Cardiac ventricle fibroblast (primary cell): Measurements from ENCODE around the gene CRYL1. TPM values are rescaled to one million over a fixed set of nuclear protein-coding genes. Genes with fewer than 3 reads are reported as not detected.

Experiments used
- total RNA-seq: library from RNA; depleted of rRNA; stranded (reverse); fragments of >200 nt; gene quantifications from 2 replicates; pipeline ENCODE4 v1.2.3, GENCODE V29; 2015

Gene CRYL1, protein sequence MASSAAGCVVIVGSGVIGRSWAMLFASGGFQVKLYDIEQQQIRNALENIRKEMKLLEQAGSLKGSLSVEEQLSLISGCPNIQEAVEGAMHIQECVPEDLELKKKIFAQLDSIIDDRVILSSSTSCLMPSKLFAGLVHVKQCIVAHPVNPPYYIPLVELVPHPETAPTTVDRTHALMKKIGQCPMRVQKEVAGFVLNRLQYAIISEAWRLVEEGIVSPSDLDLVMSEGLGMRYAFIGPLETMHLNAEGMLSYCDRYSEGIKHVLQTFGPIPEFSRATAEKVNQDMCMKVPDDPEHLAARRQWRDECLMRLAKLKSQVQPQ
- 16.3 and 17.9 TPM in 2 replicates for total RNA-seq

GRCh38 chr13:20525601-20526544 lies at the start of gene CRYL1:
CRYL1 (minus strand) TSS chr13:20525857; CDS start chr13:20525794, 63 bp downstream.

GRCh38 chr13:20566898-20567874 lies 41.5 kb upstream of the CRYL1 start, which contains the start of gene IFT88:
IFT88 (plus strand) TSS chr13:20567157; CDS start chr13:20574386, 7,229 bp downstream.

Other genes starting within 250 kb of the CRYL1 start
- gene IFT88, start 41.3 kb upstream of the CRYL1 start, total RNA-seq: 9.3 and 9.9 TPM in 2 replicates
- gene IL17D, start 177.8 kb upstream of the CRYL1 start, total RNA-seq: 4.3 and 5.8 TPM in 2 replicates
- 8.1 and 10.3 TPM in 2 replicates for gene EEF1AKMT1, start 248.1 kb upstream of the CRYL1 start, total RNA-seq